SK-N-MC (cell line): ENCODE results near the gene LGALS13.

ENCODE experiments used
- EZH2 ChIP-seq: fragments of 200-600 bp; sonication (generic); IDR thresholded peaks from one replicate; pipeline ENCODE4 v1.6.1; 2017; ENCODE audit warnings: antibody characterized with exemption
- POLR2AphosphoS5 ChIP-seq: IDR thresholded peaks from 2 replicates; pipeline ENCODE4 v1.6.1; 2012; ENCODE audit warnings: mild to moderate bottlenecking, low read depth, low read length, borderline replicate concordance

DNA sequence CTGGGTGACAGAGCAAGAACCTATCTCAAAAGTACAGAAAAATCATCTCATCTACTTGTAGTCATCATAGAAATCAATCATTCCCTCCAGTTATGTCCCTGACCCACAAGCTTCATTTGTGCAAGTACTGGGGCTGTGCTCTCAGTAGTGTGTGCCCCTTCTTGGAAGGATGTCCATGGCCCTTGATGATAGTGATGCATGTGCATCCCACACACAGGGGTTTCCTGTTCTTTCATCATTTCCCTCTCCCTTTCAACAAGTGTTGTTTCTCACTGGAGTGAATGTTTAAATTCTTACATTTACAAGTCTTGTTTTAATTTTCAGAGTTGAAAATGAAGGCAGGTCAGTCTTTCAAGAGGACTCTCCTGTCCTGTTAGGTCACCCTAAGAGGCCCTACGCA is 1.5 kb downstream of the LGALS13 start:
- TF ChIP-seq EZH2 (no peak), POLR2AphosphoS5 (no peak)
